WTC11 (cell line): ENCODE data around the gene PXDC1. TPM values are rescaled to one million over a fixed set of nuclear protein-coding genes. Genes with fewer than 3 reads are reported as not detected.
A peak's percentile ranks its signal among the peaks of the same experiment; 100 is the strongest.

Experiments used
- ATAC-seq: fragments of 200-7000 bp; cut with Tn5 transposase; 2 replicates; pipeline ENCODE4 v1.10.0; 2021; ENCODE audit warnings: mild to moderate bottlenecking, moderate library complexity
- CTCF ChIA-PET: fragments of 300-600 bp; sonication (Branson Sonifier 250); formaldehyde crosslinking; loops from one replicate; lab custom pipeline; 2021; ENCODE audit warnings: antibody characterized with exemption; lab: Charles Lee
- POLR2A ChIA-PET: fragments of 350-600 bp; sonication (Branson Sonifier 250); formaldehyde crosslinking; loops from one replicate; lab custom pipeline; 2021; ENCODE audit warnings: antibody characterized with exemption; lab: Charles Lee
- DNase-seq: peaks from one replicate; pipeline ENCODE4 v3.0.0; 2021; ENCODE audit warnings: low spot score
- H3K27ac Mint-ChIP-seq: 2 replicates; pipeline ENCODE4 v1.8.0; 2021; ENCODE audit warnings: mixed read lengths
- H3K27me3 Mint-ChIP-seq: 2 replicates; pipeline ENCODE4 v1.8.0; 2021; ENCODE audit warnings: low read depth, mild to moderate bottlenecking, moderate library complexity, mixed read lengths
- H3K36me3 Mint-ChIP-seq: 2 replicates; pipeline ENCODE4 v1.8.0; 2021; ENCODE audit warnings: mixed read lengths
- H3K4me1 Mint-ChIP-seq: 2 replicates; pipeline ENCODE4 v1.8.0; 2022; ENCODE audit warnings: mixed read lengths
- H3K4me3 Mint-ChIP-seq: 2 replicates; pipeline ENCODE4 v1.8.0; 2021; ENCODE audit warnings: mild to moderate bottlenecking, moderate library complexity, mixed read lengths
- H3K9me3 Mint-ChIP-seq: 2 replicates; pipeline ENCODE4 v1.8.0; 2021; ENCODE audit warnings: mixed read lengths
- AFF4 ChIP-seq: sonication (generic); formaldehyde crosslinking; IDR thresholded peaks from 2 replicates; pipeline ENCODE4 v1.8.1; 2023; ENCODE audit warnings: mild to moderate bottlenecking, missing genetic modification reagents, borderline replicate concordance
- ATF1 ChIP-seq: sonication (generic); formaldehyde crosslinking; IDR thresholded peaks from 2 replicates; pipeline ENCODE4 v1.8.1; 2023; ENCODE audit warnings: mild to moderate bottlenecking, moderate library complexity, missing genetic modification reagents
- CREM ChIP-seq: sonication (generic); formaldehyde crosslinking; IDR thresholded peaks from 2 replicates; pipeline ENCODE4 v1.8.1; 2022; ENCODE audit warnings: mild to moderate bottlenecking, missing genetic modification reagents, moderate library complexity
- ELF4 ChIP-seq: sonication (generic); formaldehyde crosslinking; IDR thresholded peaks from 2 replicates; pipeline ENCODE4 v1.8.1; 2022; ENCODE audit warnings: low read depth, mild to moderate bottlenecking, moderate library complexity, missing genetic modification reagents
- FOXK1 ChIP-seq: sonication (generic); formaldehyde crosslinking; IDR thresholded peaks from 2 replicates; pipeline ENCODE4 v1.8.0; 2022; ENCODE audit warnings: mild to moderate bottlenecking, moderate library complexity, missing genetic modification reagents
- FOXP1 ChIP-seq: sonication (generic); formaldehyde crosslinking; IDR thresholded peaks from 2 replicates; pipeline ENCODE4 v1.8.0; 2022; ENCODE audit warnings: missing genetic modification reagents, mild to moderate bottlenecking, moderate library complexity, borderline replicate concordance
- GABPB1 ChIP-seq: sonication (generic); formaldehyde crosslinking; IDR thresholded peaks from 2 replicates; pipeline ENCODE4 v1.8.1; 2023; ENCODE audit warnings: mild to moderate bottlenecking, missing genetic modification reagents
- GTF2I ChIP-seq: fragments of 250-450 bp; sonication (Bioruptor Pico); conservative IDR thresholded peaks from 2 replicates; pipeline ENCODE4 v1.4.0; 2021; ENCODE audit warnings: mild to moderate bottlenecking
- HMGA2 ChIP-seq: fragments of 250-450 bp; sonication (Bioruptor Pico); IDR thresholded peaks from 2 replicates; pipeline ENCODE4 v1.4.0; 2021; ENCODE audit warnings: mild to moderate bottlenecking, moderate library complexity
- MXD4 ChIP-seq: fragments of 250-450 bp; sonication (Bioruptor Pico); IDR thresholded peaks from 2 replicates; pipeline ENCODE4 v1.8.0; 2021; ENCODE audit warnings: mild to moderate bottlenecking, moderate library complexity, borderline replicate concordance
- NFE2L1 ChIP-seq: sonication (generic); formaldehyde crosslinking; IDR thresholded peaks from 2 replicates; pipeline ENCODE4 v1.8.1; 2023; ENCODE audit warnings: missing genetic modification reagents
- RELA ChIP-seq: sonication (generic); formaldehyde crosslinking; IDR thresholded peaks from 2 replicates; pipeline ENCODE4 v1.8.1; 2022; ENCODE audit warnings: missing genetic modification reagents, mild to moderate bottlenecking, borderline replicate concordance
- SMAD3 ChIP-seq: sonication (generic); formaldehyde crosslinking; IDR thresholded peaks from 2 replicates; pipeline ENCODE4 v1.8.0; 2022; ENCODE audit warnings: missing genetic modification reagents, mild to moderate bottlenecking, borderline replicate concordance
- USF1 ChIP-seq: sonication (generic); formaldehyde crosslinking; IDR thresholded peaks from 2 replicates; pipeline ENCODE4 v1.8.0; 2022; ENCODE audit warnings: mild to moderate bottlenecking, missing genetic modification reagents
- ZNF317 ChIP-seq: sonication (generic); formaldehyde crosslinking; IDR thresholded peaks from 2 replicates; pipeline ENCODE4 v1.8.1; 2023; ENCODE audit warnings: low read depth, mild to moderate bottlenecking, moderate library complexity, missing genetic modification reagents, borderline replicate concordance
- ZNF423 ChIP-seq: fragments of 250-450 bp; sonication (Bioruptor Pico); IDR thresholded peaks from 2 replicates; pipeline ENCODE4 v2.1.2; 2022; ENCODE audit warnings: mild to moderate bottlenecking, moderate library complexity
- total RNA-seq: library from RNA; stranded (reverse); gene quantifications from 3 replicates; pipeline ENCODE4 v1.2.3, GENCODE V29; 2021
- TF ChIP-seq, protein P1 (sequence below): sonication (generic); formaldehyde crosslinking; IDR thresholded peaks from 2 replicates; pipeline ENCODE4 v1.8.0; 2022; ENCODE audit warnings: missing genetic modification reagents
- TF ChIP-seq, protein P2 (sequence below): sonication (generic); formaldehyde crosslinking; IDR thresholded peaks from 2 replicates; pipeline ENCODE4 v1.8.1; 2023; ENCODE audit warnings: mild to moderate bottlenecking, moderate library complexity, missing genetic modification reagents

The PXDC1 gene
- total RNA-seq, 1 experiment from 2014 or later, result 3.3 TPM

DNA sequence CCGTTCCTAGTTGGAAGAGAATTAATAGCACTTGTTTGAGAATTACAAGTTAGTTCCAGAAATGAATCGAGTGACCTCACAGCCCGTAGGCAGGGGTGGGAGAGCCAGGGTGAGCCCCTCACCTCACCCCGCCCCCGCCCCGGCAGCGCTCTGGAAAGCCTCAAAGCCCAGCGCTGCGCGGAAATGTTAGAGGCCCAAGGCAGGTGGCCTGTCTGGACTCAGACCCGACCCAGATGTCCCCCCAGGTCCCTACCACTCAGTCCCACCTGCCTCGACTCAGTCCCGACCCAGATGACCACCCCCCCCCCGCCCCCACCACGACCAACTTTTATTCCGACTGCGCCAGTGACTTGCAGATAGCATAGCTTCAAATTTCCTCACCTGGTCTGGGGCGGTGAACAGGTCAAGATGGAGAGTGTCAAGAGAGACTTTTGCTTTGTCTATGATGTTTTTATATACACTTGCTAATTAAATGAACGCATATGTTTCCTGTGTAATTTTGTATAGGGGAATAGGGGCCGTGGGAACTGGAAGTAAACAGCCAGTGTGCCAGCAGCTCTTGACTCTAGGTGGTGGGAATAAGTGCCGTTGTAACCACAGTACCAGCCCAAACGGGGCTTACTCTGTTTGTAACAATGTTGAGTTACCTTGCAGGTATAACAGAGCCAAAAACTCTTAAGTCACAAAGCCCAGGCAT is 1.2 kb upstream of the PXDC1 start (continued):
- TF ChIP-seq, protein P1, sequence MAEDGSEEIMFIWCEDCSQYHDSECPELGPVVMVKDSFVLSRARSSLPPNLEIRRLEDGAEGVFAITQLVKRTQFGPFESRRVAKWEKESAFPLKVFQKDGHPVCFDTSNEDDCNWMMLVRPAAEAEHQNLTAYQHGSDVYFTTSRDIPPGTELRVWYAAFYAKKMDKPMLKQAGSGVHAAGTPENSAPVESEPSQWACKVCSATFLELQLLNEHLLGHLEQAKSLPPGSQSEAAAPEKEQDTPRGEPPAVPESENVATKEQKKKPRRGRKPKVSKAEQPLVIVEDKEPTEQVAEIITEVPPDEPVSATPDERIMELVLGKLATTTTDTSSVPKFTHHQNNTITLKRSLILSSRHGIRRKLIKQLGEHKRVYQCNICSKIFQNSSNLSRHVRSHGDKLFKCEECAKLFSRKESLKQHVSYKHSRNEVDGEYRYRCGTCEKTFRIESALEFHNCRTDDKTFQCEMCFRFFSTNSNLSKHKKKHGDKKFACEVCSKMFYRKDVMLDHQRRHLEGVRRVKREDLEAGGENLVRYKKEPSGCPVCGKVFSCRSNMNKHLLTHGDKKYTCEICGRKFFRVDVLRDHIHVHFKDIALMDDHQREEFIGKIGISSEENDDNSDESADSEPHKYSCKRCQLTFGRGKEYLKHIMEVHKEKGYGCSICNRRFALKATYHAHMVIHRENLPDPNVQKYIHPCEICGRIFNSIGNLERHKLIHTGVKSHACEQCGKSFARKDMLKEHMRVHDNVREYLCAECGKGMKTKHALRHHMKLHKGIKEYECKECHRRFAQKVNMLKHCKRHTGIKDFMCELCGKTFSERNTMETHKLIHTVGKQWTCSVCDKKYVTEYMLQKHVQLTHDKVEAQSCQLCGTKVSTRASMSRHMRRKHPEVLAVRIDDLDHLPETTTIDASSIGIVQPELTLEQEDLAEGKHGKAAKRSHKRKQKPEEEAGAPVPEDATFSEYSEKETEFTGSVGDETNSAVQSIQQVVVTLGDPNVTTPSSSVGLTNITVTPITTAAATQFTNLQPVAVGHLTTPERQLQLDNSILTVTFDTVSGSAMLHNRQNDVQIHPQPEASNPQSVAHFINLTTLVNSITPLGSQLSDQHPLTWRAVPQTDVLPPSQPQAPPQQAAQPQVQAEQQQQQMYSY (CRISPR knock-in tag), result no peak

DNA sequence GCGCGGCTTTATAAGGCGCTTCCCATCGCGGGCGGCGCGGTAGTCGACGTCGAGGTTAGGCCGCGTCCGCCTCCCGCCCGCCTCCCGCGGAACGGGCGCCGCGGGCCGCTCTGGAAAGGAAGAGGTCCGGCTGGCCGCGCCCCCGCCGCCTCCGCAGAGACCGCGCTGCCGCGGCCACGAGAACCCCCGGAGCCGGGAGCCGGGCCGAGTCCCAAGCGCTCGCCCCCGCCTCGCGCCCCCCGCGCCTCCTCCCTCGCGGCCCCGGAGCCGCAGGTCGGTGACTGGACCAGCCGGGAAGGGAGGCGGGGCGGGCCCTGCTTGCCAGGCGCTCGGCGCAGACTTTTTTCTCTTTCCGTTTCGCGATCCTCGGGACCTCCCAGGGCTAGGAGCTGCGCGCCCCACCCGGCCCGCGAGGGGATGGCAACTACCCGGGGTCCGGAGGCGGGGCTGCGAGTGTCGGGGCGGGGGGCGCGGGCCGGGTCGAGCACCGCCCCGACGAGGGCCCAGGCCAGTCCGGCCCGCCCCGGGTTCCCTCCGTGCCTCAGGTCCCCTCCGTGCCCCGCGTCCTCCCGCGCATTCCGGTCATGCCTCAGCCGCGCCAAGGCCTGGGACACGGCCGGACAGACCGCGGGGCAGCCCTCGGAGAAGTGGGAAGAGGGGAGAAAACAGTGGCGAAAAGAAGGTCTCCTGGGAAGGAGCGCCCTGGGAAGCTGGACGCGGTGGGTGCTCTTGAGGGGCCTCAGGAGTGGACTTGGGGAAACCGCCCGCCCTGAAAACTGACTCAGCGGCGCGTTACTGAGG is 417 bp upstream of the PXDC1 start:
- H3K4me3 Mint-ChIP-seq, result peak overlapping the region; percentile 62
- POLR2A ChIA-PET, result interaction anchor here (0.7 kb wide), 1 partner anchor 11 kb away, joined by 3 read pairs; no protein-coding TSS in a partner anchor
- no peak overlapping the region for H3K27ac Mint-ChIP-seq
- no peaks in the 10 kb centered on the region for H3K9me3 Mint-ChIP-seq
- peak; percentile 79 for DNase-seq
- H3K36me3 Mint-ChIP-seq, result no peaks in the 10 kb centered on the region
- CTCF ChIA-PET, result interaction anchor here (0.9 to 1.8 kb wide), 3 partner anchors 97 to 266 kb away, joined by 3 to 12 read pairs (median 4); partner anchors contain the start of gene FAM50B
- peaks cover 57% of the 10 kb centered on the region for H3K27me3 Mint-ChIP-seq
- peaks cover 55% of the 10 kb centered on the region for H3K4me1 Mint-ChIP-seq
- TF ChIP-seq GABPB1, result peak; percentile 46
- TF ChIP-seq RELA (CRISPR knock-in tag), result peak; percentile 36; the same call in 1 of the 2 replicates
- 0 out of 2 replicates have a peak, but pooled peaks have one; percentile 11 for TF ChIP-seq ZNF423 (CRISPR knock-in tag)
- no peak for TF ChIP-seq SMAD3 (CRISPR knock-in tag)
- ATAC-seq, result peak; percentile 40

- POLR2A ChIA-PET, result no interaction called here
- no peak overlapping the region for H3K27ac Mint-ChIP-seq
- no peaks in the 10 kb centered on the region for H3K9me3 Mint-ChIP-seq
- TF ChIP-seq CREM (CRISPR knock-in tag) (no peak), GTF2I (no peak), ZNF317 (CRISPR knock-in tag) (no peak), ELF4 (CRISPR knock-in tag) (0 out of 2 replicates have a peak, but pooled peaks have one; percentile 27), AFF4 (CRISPR knock-in tag) (no peak), ATF1 (CRISPR knock-in tag) (no peak), FOXK1 (CRISPR knock-in tag) (peak; percentile 37; the same call in 1 of the 2 replicates), HMGA2 (CRISPR knock-in tag) (no peak), MXD4 (no peak), NFE2L1 (CRISPR knock-in tag) (0 out of 2 replicates have a peak, but pooled peaks have one; percentile 18), USF1 (CRISPR knock-in tag) (0 out of 2 replicates have a peak, but pooled peaks have one; percentile 32), FOXP1 (CRISPR knock-in tag) (0 out of 2 replicates have a peak, but pooled peaks have one; percentile 20)
- TF ChIP-seq, protein P2, sequence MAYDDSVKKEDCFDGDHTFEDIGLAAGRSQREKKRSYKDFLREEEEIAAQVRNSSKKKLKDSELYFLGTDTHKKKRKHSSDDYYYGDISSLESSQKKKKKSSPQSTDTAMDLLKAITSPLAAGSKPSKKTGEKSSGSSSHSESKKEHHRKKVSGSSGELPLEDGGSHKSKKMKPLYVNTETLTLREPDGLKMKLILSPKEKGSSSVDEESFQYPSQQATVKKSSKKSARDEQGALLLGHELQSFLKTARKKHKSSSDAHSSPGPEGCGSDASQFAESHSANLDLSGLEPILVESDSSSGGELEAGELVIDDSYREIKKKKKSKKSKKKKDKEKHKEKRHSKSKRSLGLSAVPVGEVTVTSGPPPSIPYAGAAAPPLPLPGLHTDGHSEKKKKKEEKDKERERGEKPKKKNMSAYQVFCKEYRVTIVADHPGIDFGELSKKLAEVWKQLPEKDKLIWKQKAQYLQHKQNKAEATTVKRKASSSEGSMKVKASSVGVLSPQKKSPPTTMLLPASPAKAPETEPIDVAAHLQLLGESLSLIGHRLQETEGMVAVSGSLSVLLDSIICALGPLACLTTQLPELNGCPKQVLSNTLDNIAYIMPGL (CRISPR knock-in tag), result 0 out of 2 replicates have a peak, but pooled peaks have one; percentile 66
Observed at GRCh38 chr6:3750317-3751076, 1.0 kb downstream of the PXDC1 start.

More at GRCh38 chr6:3750317-3751076, 1.0 kb downstream of the PXDC1 start:
- Mint-ChIP-seq H3K36me3 (no peaks in the 10 kb centered on the region), H3K27me3 (peaks cover 56% of the 10 kb centered on the region), H3K4me1 (peaks cover 47% of the 10 kb centered on the region), H3K4me3 (peak overlapping the region; percentile 66)
- ATAC-seq, result peak; percentile 21
- peak; percentile 49 for DNase-seq
- CTCF ChIA-PET, result interaction anchor here (1.0 to 3.3 kb wide), 8 partner anchors 9 to 240 kb away, joined by 3 to 68 read pairs (median 9); partner anchors contain the start of gene FAM50B
